NCI-H1417 treated with DMSO at 0.1 percent for 48 hours (cell line): Measurements from ENCODE around the gene EMC8.

ENCODE experiments used
- DNase-seq: peaks from one replicate; lab custom pipeline; 2025; lab: John Stamatoyannopoulos, UW

Gene EMC8

GRCh38 chr16:85783441-85783840 lies 15.9 kb downstream of the EMC8 start:
- DNase-seq = no peak

- DNase-seq = no peak
These were observed 16.9 kb downstream of the EMC8 start for GRCh38 chr16:85782451-85782850.

- DNase-seq = no peak
These were observed 17.5 kb downstream of the EMC8 start for GRCh38 chr16:85781695-85782370.

DNA sequence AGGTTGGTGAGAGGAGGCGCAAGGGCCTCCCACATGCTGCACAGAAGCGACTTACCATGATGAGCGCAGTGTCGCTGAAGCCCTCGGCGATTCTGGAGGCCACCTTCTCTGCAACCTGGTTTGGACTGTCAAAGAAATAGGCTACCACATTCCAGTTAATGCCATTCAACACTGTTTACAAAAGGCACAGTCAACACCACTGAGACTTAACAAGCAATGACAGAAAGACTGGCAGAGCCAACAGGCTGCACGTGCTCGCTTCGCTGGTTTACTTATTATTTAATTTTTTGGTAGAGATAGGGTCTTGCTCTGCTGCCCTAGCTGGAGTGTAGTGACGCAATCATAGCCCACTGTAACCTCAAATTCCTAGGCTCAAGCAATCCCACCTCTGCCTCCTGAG lies 18.2 kb downstream of the EMC8 start:
- no peak for DNase-seq

DNA sequence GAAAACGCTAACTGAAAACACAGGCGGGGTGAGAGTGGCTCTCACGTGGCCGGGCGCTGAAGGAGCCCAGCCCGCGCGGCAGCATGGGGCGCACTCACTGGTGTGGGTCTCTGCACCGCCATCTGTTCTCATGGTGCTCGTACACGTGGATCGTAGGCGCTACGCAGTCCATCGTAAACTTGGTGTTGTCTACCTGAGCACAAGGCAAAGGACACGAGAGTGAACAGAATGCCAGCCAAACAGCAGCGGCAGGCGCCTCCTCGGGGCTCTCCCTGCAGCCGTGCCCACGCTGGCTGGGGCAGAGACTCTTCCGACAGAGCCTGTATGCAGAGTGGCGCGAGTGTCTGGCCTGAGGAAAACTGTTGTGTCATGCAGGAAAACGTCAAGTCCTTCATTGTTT lies 19.1 kb downstream of the EMC8 start:
- no peak for DNase-seq

GRCh38 chr16:85778873-85779272 lies 20.5 kb downstream of the EMC8 start:
- no peak for DNase-seq

- no peak for DNase-seq
These were observed 21.6 kb downstream of the EMC8 start for GRCh38 chr16:85777583-85778310.

GRCh38 chr16:85774811-85775210 lies 24.5 kb downstream of the EMC8 start:
- DNase-seq = no peak

- DNase-seq = no peak
These were observed 25.2 kb downstream of the EMC8 start for GRCh38 chr16:85774136-85774535.

- DNase-seq = no peak
These were observed 26.3 kb downstream of the EMC8 start for GRCh38 chr16:85773044-85773443.

DNA sequence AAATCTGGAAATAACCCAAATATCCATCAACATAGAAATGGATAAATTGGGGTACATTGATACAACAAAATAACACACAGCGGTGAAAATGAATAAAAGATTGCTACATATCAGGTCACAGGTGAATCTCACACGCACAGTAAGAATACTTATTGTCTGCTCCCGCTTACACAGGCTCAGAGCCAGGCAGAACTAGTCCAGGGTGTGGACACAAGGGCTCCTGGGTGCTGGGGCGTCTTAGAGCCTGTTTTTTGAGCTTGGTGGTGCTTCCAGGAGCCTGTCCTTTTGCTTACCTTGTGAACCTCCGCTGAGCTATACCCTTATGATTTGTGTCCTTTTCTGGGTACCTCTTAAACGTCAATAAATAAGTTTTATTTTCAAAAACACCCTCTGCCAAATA lies 28.6 kb downstream of the EMC8 start:
- no peak for DNase-seq

DNA sequence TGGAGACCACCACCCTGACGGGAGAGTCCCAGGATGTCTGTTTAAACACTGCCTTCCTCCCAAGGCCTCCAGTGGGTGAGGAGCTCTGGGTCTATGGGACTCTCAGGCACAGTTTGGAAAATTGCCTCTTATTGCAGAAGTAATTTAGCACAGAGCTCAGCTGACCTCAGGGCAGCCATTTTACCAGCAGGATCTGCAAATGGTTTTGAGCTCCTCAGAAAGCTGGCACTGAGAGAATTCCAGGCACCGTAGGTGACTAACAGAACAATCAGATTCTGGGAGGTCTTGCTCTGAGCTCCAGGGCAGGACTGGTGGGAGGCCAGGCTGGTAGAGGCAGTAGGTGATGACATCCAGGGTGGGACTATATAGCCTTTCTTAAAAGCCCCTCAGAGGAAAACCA lies 31.1 kb downstream of the EMC8 start:
- no peak for DNase-seq

DNA sequence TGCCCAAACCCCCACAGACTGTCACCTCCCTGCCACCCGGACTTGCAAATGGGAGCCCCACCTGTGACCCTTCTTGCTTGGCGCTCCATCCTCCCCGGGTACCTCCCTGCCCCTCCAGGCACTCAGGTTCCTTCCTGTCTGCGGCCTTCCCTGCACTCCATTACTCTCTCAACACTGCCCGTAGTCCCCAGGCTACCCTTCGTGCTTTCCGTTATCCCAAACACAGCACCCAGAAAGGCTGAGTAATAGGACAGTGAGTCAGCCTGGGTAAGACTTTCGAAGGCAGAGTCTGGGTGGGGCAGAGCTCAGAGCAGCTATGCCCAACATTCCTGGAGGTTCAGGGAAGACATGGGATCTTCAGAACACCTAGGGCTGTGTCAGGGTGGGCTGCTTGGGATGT lies 31.8 kb downstream of the EMC8 start:
- DNase-seq = no peak

- DNase-seq = no peak
These were observed 33.6 kb downstream of the EMC8 start for GRCh38 chr16:85765767-85766166.

DNA sequence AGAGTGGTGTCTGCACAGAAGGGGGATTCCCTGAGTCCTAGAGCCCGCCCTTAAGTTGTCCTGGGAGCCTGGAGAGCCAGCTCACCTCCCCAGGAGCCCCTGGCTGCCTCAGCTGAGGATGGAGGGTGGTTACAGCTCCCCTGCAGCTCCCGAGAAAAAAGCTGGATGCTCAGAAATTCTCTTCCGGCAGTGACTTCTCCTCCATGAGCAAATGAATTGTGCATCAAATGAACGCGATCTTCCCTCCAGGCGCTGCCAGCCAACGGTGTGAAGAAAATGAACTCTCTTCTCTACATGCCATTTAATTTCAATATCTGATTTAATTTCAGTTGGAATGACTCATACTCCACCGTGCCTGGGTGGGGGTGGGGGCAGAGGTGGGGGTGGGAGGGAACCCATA lies 34.1 kb downstream of the EMC8 start:
- DNase-seq = no peak

DNA sequence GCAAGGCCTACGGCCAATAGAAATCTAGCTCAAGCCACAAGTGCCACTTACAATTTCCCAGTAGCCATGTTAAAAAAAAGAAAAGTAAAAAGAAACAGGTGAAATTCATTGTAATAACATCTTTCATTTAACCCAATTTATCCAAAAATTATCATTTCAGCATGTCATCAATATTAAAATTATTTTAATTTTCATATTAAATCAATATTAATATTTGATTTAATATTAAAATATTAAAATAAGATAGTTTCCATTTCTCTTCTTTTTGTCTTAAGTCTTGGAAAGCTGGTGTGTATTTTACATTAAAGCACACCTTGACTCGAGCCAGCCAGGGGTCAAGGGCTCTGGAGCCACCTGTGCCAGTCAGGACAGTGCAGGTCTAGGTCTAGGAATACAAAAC lies 35.7 kb downstream of the EMC8 start:
- no peak for DNase-seq

- DNase-seq = no peak
These were observed 36.4 kb downstream of the EMC8 start for GRCh38 chr16:85762970-85763369.

DNA sequence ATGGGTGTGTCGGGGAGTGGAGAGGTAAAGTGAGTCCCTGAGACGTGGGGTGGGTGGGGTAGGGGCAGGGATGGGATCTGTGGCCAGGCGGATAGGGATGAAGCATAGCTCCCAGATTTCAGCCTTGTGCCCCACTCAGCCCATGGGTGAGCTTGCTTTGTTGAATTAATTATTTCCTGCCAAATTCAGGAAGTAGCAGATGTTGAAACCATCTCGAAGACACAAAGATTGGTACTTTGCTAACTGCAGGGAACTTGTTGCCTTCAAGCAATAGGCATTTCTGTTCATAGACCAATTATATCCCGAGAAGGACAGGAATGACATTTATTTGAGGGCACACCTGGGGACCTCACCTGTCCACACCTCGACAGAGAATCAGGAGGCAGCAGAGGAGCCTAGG lies 37.5 kb downstream of the EMC8 start:
- no peak for DNase-seq

DNA sequence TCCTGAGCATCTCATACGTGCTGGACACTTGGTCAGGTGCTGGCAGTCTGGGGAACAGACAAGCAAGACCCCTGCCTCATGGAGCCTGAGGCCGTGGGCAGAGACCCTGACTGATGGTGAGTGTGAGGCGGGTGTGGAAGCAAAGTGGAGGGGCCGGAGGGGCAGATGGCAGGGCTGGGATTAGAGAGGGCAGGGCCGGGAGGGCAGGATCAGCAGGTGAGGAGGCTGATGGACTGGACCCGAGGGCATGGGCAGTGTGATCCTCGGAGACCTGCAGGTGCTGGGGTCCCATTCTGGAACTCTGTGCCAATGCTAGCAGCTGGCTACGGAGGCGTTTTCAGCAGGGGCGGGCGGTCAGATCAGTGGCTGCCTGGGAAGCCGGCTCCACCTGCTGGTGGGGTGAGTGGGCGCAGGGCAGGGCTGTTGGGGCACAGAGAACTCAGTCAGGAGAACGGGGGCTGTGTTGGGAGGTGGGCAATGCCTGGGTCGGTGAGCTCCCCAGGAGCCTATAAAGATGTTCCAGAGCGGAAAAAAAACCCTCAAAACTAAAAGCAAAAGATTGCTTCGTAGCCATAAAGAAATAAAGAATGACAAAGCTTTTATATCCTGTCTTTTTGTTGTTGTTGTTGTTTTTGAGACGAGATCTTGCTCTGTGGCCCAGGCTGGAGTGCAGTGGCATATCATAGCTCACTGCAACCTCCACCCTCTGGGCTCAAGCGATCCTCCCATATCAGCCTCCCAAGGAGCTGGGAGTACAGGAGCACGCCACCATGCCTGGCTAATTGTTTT lies 39.5 kb downstream of the EMC8 start:
- no peak for DNase-seq

DNA sequence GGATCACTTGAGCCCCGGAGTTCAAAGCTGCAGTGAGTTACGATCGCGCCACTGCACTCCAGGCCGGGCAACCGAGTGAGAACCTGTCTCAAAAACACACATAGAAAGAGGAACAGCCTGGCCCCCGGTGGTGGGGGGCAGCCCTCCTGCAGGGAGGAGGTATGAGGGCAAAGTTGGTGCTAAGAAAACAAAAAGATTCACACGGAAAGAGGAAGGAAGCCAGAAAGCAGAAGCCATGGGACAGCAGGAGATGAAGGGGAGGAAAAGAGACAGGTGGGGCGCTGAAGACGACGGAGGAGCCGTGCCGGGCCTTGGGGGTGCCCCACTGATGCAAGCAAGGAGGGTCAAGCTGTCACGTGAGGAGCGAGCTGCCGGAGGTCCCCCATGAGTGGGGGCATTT lies 40.2 kb downstream of the EMC8 start:
- DNase-seq = no peak

DNA sequence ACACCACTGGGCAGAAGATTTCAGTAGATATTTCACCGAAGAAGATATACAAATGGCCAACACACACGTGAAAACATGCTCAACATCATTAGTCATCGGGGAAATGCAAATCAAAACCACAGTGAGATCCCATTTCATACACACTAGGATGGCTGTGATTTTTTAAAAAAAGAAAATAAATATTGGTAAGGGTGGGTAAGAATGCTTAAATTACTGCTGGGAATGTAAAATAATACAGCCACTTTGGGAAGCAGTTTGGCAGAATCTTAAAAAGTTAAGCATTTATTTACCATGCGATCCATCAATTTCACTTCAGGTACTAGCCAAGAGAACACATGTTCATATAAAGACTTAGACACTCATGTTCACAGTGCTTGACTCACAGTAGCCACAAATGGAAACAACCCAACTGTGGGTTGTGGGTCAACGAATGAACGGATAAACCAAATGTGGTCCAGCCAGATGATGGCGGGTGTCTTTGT lies 42.0 kb downstream of the EMC8 start:
- no peak for DNase-seq

DNA sequence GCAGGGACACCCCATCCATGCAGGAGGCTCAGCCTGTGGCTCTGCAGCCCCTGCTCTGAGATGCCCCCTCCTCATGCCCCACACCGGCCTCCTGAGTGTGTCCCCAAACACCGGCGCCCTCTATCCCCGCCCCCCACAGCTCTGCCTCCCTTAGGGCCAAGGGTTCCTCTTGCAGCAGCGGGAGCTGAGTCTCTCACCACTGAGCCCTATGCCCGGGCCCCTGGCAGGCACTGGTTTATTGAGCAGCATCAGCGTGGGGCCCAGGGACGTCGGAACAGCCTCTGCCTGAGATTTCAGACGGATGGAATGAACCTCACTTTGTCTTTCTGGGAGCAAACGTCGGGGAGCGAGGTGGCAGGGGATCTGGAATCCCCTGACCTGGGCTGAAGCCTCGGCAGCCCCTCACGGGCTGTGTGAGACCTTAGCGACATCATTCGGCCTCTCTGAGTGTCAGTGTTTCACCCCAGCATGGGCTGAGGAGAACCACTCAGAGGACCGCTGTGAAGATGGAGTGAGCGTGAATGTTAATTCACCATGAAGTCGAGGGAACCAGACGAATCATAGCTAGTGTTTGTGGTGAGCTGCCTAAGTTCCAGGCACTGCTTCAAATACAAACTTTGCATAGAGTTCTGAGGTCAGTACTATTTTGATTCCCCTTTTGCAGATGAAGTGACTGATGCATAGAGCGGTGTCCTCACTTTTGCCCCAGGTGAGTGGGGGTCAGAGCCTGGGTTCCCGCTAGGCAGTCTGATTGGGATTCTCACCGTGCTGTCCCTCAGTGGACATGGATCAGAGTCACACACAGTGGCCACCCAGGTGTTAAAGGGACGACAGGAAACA lies 43.2 kb downstream of the EMC8 start:
- no peak for DNase-seq
